Measurements from ENCODE around the gene HOXA13.

Gene HOXA13

DNA sequence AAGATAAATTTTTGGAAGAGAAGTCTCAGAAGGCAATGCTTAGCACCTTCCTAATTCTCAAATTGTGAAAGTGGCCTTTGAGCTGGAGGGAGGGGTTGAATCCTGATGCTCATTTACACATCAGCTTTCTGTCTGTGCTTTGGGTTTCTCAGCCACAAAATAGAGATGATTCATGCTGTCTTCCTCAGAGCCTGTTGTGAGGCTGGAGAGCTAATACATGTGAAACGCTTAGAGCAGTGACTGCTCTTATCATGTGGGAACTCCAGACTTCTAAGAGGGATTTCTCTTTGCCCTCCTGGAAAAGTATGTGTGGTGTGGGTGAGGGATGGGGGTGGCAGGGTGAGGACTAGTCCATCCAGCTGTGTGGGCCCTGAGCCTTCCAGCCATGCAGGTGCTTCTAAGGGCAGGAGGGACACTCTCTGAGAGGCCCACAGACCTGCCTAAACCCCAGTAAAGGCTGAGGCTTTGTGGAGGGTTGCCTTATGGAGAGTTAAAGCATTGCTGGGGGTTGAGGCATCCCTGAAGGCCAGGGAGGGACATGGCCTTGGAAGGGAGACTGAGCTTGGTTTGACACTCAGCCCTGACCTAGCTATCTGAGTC is 37.9 kb upstream of the HOXA13 start:
- DNase-seq (ENCODE audit: low read depth), result no peak

DNA sequence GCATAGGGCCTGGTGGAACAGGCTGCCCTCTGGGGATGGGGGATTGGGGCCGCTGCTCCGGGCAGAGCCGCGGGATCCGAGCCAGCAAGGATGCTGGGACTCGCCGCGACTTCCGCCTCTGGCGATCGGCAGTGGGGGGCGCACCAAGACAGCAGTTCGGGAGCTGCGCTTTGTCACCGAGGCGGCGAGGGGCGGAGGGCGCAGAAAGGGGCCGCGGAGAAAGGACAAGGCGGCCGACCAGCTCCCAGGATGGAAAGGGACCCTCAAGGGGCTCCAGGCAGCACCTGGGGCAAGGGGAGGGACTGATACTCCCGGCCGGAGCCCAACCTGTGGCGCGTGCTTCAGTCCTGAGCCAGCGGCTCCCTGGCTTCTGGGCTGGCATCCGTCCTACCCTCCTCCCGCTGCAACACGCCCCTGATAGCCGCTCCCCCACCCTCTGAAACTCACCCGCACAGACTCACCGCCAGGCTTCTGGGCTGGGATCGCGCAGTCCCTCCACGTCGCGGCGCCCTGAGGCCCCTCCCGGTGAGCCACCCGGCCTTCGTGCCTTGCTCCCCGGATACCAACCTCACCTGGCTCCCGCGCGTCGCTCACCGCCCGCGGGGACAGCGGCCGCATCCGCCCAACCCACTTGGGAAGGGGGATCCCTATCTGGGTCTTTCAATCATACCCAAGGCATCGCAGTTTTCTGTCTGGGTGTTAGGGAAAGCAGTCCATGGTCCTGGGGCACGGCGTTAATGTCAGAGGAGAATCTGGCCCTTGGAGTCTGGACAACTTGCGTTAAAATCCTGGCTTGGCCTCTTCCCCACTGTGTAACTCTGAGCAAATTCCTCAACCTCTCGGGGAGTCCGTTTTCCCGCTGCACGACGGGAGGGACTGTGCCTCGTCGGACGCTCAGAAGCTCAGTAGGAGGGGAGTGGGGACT is 35.8 kb upstream of the HOXA13 start:
- DNase-seq (ENCODE audit: low read depth), result no peak

DNA sequence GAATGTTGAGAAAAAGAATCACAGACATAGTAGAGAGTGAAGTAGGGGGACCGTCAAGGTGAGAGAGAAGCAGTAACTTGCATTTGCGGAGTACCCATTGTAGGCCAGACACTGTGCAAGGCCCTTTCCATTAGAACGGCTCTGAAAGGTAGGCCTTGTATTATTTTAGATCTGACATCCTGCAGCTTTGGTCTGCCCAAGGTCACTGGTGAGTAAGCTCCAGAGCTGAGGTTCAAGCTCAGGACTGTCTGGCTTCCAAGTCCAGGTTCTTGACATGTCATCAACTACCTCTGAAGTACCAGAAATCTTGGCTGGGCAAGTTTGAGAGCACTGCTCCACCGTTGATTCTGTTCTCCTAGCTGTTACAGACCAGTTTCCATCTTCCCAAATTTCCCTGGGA is 29.6 kb upstream of the HOXA13 start:
- DNase-seq (ENCODE audit: low read depth), result no peak

DNA sequence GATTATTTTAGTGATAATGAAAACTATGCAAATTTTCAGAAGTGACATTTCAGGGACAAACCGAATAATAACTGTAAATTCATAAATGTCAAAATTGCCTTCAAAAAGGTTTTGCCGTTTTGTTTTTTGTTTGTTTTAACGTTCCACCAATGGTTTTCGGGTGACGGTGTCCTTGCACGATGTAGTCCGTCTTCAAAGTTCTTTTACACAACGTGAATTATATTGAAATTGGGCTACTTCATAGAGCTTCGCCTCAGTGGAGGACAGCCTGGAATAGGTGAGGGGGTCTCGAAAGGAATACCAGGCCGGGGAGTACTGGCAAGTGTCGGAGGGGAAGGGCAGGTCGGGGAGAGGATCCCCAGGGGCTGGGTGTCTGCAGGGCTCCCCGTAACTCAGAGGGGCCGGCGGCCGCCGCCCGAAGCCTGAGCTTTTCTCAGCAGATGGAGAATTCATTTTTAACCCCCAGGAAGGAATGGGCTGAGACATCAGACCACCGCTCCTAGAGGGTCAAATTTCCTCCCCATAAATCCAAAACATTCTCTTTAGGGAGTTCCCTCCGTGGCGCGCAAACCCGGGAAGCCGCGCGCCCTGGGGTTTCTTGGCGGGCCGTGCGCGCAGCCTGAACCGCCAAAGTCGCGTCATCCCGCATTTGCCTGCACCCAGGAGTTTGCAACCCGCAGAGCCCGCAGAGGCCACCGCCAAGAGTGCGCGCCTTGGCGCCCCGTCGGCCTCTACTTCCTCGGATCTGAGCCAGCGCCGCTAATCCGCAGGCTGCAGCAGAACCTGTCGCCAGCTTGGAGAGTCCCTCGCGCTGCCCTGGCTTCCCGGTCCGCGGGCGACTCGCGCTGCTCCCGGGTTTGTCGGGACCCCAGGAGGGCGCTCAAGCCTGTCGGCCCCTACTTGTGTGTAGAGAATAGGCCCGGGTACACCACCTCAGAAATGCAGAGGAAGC is 25.4 kb upstream of the HOXA13 start:
- DNase-seq (ENCODE audit: low read depth), result no peak

DNA sequence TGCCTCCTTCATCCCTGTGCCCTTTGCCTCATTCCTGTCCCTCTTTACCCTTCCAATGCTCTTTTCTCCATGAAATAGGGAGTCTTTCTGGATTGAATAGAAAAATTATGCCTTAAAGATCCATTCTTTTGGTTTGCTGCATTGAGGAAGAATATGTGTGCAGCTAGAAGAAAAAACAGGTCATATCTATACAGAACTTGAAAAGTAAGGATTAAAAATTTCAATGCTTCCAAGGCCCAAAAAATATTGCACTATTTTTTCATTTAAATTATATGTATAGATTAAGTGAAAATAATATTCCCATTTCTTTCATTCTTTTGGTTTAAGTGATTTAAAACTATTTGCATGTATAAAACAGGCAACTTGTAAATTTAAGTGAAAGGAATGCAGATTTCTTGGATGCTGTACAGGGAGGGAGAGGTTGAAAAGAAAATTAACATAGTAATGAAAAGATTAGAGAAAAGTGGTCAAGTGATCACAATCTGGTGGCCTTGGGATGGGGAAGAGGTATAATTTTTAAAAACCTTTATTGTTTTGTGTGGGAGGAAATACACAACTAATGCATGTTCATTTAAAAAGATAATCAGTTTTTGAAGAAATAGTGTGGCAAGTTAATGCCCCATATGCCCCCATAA is 24.2 kb upstream of the HOXA13 start:
- DNase-seq (ENCODE audit: low read depth), result no peak

DNA sequence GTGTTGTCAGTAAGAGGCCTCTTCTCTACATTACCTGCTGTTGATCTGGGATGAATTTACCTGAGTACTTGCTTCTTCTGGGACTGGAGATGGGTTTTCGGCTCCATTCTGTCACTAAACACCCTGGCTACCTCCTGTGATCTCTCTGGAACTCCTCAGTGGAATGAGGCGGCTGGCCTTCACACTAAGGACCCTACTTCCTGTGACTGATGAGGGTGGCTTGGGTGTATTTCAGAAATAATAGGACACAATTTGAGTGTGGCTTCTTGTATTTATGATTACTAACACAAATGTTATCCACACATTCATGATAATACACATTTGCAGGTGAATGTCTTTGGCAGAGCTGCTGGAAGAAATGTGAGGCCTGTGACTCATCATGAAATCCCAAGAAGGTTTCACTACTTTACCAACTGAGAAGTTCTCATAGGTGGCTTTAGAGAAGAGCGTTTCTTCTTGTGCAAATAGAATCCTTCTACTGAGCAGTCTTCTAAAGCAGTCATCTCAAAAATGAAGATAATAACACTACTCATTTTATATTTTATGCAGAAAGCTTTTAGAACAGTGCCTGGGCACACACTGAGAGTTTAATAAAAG is 21.4 kb upstream of the HOXA13 start:
- no peak for DNase-seq (ENCODE audit: low read depth)

DNA sequence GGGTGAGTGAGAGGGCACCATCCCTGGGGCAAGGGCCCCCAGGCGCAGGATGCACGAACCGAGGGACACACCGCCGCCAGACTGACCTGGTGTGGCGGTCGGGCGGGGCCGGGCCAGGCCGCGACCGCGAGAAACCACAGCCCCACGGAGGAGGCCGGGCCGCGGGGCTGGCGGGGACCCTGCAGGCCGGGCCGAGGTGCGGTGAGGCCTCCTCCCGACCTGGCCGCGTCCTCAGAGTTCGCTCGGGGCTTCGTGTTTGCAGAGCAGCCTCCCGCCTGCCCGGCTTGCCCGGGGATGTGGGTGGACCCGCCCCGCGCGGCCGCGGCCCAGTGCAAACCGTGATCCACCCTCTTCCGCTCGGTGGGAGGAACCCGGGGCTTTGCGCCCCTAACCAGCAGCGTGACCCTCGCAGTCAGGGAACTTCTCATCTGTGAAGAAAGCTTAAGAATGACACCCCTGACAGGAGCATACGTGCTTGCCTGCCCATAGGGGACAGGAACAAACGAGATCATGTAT is 20.6 kb upstream of the HOXA13 start:
- no peak for DNase-seq (ENCODE audit: low read depth)

DNA sequence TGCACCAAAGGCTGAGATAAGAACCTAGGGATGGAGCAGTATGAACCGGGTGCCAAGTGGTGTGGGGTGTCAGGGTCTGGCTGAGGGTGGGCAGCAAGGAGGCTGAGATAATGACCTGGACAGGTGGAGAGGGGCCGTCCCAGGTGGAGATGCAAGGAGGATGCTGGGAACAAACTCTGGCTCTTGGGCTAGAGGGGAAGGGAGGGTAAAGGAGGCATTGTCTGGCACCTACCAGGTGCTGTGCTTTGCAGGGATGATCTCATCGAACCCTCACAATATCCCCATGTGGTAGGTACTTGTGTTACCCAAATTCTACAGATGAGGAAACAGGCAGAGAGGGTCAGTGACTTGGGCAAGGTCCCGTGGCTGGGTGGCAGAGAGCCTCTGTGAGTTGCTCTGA is 19.9 kb upstream of the HOXA13 start:
- no peak for DNase-seq (ENCODE audit: low read depth)

DNA sequence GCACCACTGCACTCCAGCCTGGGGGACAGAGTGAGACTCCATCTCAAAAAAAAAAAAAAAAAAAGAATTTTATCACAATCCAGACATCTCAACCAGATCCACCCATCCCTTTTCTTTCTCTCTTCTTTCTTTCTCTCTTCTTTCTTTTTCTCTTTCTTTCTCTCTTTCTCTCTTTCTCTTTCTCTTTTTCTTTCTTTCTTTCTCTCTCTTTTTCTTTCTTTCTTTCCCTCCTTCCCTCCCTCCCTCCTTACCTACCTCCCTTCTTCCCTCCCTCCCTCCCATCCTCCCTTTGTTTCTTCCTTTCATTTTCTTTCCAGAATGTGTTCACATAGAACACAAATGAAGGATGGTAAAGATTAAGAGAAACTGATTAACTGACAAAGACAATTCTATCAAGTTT is 18.1 kb upstream of the HOXA13 start:
- no peak for DNase-seq (ENCODE audit: low read depth)

DNA sequence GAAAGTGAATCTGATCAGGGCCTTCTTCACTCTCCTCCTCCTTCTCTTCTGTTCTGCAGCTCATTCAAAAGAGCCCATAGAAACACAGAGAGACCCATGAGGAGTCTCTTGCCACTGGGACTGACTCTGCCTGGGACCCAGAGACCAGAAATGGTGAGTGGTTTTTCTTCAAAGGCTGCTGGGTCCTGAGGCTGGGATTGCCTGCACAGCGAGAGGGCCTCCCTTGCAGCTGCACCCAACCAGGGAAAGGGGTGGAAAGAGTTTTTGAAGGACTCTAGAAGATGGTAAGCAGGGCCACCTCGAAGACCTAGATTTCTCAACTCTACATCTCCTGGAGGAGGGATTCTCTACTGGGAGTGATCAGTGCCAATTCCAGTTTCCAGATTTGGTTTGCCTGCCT is 15.5 kb upstream of the HOXA13 start:
- DNase-seq (ENCODE audit: low read depth), result no peak

DNA sequence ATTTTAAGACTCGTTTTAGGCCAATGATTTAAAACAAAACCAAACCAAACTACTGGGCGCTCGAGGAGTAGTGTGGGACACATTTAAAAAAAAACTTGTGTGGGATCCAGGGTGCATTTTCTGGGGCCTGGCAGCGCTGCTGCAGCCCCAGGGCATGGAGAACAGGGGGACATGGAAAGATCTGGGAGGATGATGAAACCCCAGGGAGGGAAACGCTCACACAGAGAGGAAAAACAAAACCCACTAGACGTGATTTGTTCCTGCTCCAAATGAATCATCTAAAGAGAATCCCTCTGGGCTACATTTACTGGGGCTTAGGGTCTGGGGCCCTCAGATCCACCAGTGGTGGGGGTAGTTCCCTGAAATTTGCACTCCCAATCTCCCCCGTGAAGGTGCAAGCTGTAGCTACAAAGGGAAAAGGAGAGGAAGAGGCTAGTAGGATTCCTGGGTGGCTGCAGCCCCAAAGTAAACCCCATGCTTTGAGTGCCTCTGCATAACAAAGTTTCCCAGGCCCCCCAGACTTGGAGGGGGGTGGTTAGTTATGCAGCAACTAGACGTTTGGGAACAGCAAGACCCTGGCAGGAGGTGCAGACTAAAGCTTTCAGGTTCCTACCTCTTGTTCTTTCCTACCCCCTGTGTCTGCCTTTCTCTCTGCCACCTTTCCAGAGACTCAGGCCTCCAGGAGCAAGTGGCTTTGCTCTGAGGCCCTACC is 14.5 kb upstream of the HOXA13 start:
- DNase-seq (ENCODE audit: low read depth), result no peak

DNA sequence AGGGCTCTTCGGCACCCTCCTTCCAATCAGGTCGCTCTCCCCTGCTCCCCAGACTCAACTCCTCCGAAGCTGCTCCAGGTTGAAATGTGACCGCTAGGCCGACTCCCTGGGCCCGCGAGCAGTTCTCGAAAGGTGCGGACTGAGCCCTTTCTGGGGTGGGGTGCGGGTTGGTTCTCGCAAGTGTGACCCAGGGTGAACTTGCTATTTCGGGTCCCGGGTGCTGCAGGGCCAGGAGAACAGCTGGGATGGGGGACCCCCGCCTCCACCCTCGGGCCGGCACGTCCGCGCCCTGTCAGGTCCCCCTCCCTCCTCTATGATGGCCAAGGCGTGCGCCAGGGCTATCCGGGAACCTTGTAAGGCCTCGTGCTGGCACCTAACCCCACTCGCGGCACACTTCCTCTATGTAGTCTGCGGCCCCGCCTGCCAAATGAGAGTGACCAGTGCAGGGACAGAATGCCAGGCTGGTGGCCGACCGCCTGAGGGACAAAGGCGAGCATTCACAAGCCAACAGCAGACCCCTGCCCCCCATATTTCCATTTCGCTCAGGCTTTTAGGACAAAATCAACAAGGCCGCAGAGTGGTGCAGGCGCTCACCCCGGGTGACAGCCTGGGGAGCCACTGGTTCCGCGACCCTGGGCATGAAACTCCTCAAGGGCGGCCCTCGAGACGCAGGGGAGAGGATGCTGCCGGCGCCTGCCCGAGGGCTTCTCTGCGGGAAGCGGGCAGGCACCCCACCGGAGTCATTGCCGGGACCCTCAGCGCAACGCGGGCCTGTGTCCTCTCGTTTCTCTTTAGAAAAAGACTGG is 13.7 kb upstream of the HOXA13 start:
- no peak for DNase-seq (ENCODE audit: low read depth)

DNA sequence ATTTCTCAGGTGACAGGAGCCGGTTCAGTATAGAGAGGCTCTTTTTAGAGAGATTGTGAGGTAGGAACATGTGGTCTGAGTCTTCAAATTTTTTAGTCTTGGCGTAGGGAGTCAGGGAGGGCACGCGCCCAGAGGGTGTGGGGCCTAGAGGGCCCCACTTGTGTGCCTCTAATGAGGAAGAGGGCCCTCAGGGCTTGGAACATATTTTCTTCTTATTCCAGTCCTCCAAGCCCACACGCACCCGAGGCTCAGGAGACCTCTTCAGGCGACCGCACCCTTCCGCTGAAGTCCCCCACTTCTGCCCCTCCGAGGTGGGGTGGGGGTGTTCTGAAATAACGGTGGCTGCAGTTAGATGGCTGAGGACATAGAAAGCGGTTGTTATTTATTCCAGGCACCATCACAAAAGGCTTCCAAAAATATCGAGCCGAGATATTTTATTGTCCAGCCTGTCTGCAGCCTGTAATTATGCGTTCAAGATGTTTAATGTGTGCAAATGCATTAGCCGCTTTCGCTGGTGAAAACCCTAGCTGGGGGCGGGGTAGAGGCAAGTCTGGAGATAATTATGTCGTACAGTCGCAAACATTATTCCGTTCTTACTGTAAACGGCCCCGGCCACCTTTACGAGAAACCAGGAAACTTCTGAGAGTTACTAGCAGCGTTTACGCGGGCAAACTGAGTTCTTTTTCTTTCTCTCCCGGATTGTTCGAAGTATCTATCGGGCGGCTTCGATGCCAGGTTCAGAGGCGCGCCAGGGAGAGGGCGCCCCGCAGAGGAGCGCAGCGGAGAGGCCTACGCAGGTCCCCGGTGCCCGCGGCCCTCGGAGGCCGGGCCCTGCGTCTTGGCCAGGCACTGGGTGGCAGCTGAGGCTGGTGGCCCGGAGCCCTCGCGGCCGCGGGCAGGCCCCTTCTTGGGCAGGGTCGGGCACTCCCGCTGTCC is 12.9 kb upstream of the HOXA13 start:
- DNase-seq (ENCODE audit: low read depth), result no peak

DNA sequence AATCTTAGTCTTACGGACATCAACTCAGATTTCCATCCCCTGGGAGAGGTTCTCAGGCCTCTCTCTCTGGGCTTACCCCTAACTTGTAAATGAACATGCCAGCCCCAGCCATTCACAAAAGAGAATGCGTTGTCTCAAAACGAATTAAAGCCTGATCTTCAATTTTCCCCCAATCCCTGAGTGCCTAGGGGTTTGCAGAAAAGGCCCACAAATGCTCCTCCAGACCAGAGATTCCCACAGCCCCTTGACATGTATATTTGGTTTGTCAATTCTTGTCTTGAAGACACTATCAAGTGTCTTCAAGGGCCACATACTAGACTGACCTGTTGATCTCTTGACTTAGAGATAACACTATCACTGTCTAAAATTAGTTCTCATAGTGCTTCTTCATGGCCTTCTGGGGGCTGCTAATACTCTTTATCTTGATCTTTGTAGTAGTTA is 11.9 kb upstream of the HOXA13 start:
- no peak for DNase-seq (ENCODE audit: low read depth)

DNA sequence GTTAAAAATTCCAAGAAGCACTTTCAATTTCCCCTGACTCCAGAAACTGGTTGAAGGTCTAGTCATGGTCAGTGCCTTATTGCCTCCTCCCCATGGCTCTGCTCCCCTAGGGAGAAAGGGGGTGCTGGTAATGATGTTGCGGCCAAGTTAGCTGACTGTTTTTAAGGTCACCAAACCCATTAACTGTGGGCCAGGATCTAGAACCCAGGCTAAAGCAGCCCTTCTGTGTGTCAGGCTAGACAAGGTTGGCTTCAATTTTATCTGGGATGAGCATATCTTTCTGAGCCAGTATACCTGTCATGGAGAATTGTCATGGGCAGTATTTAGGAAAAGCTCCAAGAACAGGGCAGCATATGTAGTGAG is 11.2 kb upstream of the HOXA13 start:
- DNase-seq (ENCODE audit: low read depth), result no peak

DNA sequence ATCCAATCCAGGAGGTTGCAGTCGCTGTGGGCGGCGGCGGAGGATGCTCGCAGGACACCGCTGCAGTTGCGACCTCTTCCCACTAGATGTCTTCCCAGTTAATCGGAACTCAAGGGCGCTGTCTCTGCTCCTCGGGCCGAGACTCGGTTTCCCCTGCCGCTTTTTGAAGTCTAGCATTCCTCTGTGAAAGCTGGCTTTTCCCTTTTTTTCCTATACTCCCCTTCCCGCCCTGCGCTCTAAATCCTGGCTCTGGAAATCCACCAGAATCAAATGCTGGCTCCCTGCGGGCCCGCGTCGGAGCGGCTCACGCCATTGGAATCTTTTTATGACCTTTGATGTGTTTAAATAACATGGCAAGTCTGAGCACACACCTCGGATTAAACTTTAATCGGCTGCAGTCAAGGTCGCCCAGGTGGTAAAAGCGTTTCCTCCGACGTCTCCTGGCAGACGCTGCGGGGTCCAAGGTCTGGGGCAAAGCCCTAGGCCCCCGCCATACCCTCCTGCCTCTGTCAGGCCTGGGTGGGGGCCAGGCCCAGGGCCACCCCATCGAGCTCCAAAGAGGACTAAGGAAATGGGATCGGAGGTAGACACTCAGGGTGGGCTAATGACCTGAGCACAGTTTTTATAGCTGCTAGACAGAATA is 10.7 kb upstream of the HOXA13 start:
- no peak for DNase-seq (ENCODE audit: low read depth)

DNA sequence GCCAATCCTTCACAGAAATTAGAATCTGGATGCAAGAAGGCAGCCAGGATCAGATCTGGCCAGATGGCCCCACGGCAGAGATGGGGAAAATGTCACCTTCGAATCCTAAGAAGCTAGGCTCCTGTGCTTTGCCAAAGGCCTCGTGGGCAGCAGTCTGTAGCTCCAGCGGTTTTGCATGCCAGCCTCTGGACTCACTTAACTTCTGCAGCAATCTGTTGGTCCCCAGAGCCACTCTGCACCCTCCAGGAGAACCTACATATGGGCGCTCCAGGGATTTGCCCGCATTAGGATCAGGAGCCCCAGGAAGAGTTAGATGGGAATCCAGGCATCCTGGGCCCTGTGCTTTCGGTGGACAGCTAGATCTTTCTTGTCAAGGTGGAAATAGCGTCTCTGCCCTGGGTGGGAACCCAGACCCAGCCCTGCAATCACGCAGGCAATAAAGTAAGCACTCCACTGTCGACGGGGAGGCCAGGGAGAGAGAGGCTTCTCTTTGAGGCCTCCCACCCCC is 10.1 kb upstream of the HOXA13 start:
- no peak for DNase-seq (ENCODE audit: low read depth)

DNA sequence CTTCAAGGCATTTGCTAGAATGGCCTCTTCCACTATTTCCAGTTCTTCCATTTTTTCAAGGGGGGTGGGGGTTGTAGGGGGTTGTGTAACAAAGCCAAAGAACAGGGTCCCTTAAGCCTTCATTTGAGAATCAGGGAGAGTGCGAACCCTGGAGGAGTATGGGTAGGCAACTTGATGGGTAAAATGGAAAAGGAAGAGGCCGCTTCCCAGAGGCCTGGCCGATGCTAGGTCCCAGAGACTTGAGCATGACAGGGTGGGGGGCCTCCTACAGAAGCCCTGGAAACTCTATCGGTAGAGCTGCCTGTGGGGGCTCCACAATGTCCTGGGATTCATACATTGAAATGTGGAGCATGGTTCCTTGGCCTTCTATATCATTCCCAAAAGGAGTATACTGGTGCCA is 9.1 kb upstream of the HOXA13 start:
- no peak for DNase-seq (ENCODE audit: low read depth)
